GM12872 (cell line): ENCODE data around the gene TULP1.

ENCODE experiments used
- TF ChIP-seq, protein P1 (sequence below): IDR thresholded peaks from 3 replicates; pipeline ENCODE4 v1.5.1; 2011; ENCODE audit warnings: low read depth, mild to moderate bottlenecking, low read length, moderate library complexity; ENCODE audit not compliant: insufficient read depth

The TULP1 gene

DNA sequence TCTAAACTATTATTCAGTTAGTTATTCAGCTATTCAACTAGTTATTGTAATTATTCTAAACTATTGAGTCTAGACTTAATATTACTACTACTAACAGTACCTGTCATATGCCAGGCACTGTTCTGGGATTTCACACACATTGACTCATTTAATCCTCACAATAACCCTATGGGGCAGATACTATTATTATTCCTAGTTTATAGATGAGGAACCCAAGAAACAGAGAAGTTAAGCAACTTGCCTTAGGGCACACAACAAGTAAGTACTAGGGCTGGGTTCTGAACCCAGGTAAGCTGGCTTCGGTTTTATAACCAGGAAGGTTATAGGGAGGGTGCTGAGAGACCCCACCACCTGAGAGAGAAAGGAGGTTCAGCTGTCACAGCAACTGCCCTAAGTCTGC, 23.6 kb downstream of the TULP1 start:
- TF ChIP-seq, protein P1, sequence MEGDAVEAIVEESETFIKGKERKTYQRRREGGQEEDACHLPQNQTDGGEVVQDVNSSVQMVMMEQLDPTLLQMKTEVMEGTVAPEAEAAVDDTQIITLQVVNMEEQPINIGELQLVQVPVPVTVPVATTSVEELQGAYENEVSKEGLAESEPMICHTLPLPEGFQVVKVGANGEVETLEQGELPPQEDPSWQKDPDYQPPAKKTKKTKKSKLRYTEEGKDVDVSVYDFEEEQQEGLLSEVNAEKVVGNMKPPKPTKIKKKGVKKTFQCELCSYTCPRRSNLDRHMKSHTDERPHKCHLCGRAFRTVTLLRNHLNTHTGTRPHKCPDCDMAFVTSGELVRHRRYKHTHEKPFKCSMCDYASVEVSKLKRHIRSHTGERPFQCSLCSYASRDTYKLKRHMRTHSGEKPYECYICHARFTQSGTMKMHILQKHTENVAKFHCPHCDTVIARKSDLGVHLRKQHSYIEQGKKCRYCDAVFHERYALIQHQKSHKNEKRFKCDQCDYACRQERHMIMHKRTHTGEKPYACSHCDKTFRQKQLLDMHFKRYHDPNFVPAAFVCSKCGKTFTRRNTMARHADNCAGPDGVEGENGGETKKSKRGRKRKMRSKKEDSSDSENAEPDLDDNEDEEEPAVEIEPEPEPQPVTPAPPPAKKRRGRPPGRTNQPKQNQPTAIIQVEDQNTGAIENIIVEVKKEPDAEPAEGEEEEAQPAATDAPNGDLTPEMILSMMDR = no peak

DNA sequence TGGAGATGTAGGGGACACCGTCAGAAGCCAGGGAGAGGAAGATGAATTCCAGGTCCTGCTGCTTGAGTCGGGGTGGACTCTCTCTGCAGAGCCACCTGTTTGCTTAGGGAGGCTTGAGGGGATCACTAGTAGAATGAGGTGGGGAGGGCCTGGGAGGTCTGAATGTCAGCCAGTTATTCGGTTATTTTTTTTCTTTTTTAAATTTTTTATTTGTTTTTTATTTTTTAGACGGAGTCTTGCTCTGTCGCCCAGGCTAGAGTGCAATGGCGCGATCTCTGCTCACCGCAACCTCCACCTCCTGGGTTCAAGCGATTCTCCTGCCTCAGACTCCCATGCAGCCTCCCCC, 24.2 kb downstream of the TULP1 start:
- TF ChIP-seq, protein P1 = no peak

DNA sequence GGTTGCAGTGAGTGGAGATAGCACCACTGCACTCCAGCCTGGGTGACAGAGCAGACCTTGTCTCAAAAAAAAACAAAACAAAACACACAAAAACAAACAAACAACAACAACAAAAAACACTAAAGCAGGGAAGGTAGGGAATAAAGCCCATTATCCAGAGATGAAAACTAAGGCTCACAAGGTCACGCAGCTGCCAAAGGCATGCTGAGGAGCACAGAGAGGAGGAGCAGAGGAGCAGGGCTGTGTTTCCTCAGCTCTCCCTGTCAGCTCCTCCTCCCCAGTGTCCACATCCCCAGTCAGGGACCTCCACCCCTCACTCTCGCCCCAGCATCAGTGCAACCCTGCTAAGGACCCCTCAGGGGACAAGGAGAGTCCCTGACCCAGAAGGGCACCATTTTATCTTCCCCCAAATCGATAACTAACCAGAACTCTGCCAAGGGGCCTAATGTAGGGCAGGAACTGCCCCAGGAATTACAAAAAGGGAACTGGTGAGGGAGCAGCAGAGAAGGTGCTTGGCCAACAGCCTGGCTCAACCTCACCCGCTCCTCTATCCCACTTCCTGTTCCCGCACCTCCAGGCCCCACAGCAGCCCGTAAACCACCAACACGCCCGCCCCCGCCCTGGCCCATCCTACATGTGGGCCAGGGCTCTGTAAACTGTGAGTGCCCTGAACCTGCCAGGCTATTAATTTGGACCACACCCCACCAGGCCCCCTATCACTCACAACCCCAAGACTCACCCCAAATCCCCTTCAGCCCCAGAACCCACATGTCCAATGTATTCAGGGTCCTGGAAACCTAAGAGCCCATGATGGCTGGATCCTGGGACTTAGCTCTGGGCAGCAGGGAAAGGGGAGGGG, 24.8 kb downstream of the TULP1 start:
- TF ChIP-seq, protein P1 = no peak

DNA sequence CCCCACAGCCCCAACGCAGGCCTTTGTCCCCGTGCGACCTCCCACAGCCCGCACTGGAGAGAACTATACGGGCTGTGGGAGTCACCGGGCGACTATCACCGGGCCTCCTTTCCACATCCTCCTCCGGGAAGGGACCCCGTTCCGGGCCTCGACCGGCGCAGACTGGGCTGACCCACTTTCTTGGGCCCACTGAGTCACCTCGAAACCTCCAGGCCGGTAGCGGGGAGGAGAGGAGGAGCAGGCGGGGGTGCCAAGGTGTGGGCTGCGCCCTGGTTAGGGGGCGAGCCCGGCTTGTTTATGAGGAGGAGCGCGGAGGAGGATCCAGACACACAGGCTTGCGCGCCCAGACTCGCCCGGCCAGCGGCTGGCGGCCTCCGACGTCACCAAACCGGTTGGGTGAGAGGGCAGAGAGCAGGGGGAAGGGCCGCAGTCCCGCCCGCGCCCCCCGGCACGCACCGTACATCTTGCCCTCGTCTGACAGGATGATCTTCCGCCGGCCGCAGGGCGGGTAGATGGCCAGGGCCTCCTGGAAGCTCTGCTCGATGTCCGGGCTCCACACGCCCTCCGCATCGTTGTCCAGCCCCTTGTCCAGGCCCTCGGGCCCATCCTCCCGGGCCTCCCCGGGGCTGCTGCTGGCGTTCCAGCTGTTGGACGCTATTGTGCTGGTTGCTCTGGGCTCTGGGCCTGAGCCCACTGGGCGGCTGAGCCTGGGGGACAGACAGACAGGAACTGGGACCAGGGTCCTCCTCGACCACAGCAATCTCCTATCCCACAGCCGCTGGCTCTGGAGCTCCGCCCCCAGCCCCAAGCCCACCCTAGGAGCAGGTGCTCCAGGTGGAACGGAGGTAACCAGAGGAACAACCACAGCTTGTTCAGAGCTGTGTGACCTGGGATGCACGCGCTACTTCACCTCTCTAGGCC, 26.4 kb downstream of the TULP1 start:
- TF ChIP-seq, protein P1 = no peak

DNA sequence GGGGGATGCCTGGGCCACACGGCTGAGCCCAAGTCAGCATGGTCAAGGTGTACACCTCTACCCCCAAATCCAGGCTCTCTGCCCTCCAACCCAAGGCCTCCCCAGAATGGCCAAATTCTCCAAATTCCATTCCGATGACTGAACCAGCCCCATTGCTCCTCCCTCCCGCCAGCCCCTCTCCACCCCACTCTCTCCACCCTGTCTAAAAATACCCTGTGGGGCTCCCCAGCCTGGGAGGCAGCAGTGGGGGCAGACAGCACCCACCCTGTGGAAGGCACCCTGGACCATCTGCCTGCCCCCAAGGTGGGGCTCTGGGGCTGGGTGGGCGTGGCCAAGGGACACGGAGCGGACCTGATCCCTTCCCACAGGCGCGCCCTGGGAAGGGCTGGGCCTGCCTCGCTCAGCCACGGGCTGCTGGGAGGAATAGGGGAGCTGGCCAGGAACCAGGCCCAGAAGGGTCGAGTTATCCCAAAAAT, 27.3 kb downstream of the TULP1 start:
- TF ChIP-seq, protein P1 = no peak

DNA sequence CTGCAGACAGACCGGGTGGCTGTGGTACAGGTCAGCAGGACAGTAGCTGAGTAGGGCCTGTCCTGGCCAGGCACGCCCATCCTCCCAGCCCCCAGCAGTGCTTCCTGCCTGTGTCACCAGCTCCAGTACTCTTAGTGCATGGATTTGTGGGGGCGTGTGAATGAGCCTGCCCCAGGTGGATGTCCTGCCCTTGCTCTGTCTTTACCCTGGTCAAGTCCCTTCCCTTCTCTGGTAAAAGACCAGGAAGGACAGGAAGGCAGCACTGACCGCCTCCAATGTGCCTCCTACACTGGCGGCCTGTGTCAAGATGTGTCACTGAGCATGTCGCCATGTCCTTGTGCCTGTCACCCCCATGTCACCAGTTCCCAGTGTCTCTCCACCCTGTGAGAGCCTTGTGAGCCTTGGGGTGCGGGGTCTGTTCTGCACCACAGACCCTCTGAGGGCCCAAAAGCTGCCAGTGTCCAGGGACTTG, 27.7 kb downstream of the TULP1 start:
- TF ChIP-seq, protein P1 = no peak
